Brain microvascular endothelial cell (primary cell): ENCODE results near the gene FBXL14.
A peak's percentile ranks its signal among the peaks of the same experiment; 100 is the strongest.

Source experiments
- DNase-seq: peaks from one replicate; pipeline ENCODE4 v3.0.0-alpha.2; 2020
- H3K27ac ChIP-seq: fragments of 250-450 bp; sonication (Bioruptor Pico); 2 replicates; pipeline ENCODE4 v1.5.1; 2020; ENCODE audit warnings: mild to moderate bottlenecking, moderate library complexity
- H3K27me3 ChIP-seq: fragments of 250-450 bp; sonication (Bioruptor Pico); replicated peaks from 2 replicates; pipeline ENCODE4 v1.5.1; 2020; ENCODE audit warnings: mild to moderate bottlenecking
- H3K36me3 ChIP-seq: fragments of 250-450 bp; sonication (Bioruptor Pico); replicated peaks from 2 replicates; pipeline ENCODE4 v1.5.1; 2020; ENCODE audit warnings: mild to moderate bottlenecking
- H3K4me3 ChIP-seq: 2 replicates; pipeline ENCODE4 v1.5.1; 2011; ENCODE audit warnings: low read depth, mild to moderate bottlenecking, control low read depth, low read length, moderate library complexity
- CTCF ChIP-seq: IDR thresholded peaks from 2 replicates; pipeline ENCODE4 v1.5.1; 2011; ENCODE audit warnings: low read depth, mild to moderate bottlenecking, moderate library complexity, low read length, control low read depth, inconsistent platforms; ENCODE audit errors: missing control alignments
- in situ Hi-C: cut with HindIII; loops from 2 replicates; pipeline ENCODE4 v1.10.0; 2017; ENCODE audit warnings: low sequenced_read_pairs, low pct_ligation_motif_present

FBXL14 gene

GRCh38 chr12:1628666-1629337, 34.4 kb upstream of the FBXL14 start, which contains the start of gene WNT5B:
TSS of gene WNT5B (plus strand) at chr12:1629231. CDS start at chr12:1631355, 2,124 bp downstream.
- TF ChIP-seq CTCF, result no peak
- H3K36me3 ChIP-seq, result no peaks in the 10 kb centered on the region
- no peaks in the 10 kb centered on the region for H3K27me3 ChIP-seq
- in situ Hi-C loops, result no loop called here
- no peak within 1 kb of the TSS for H3K27ac ChIP-seq
- peak within 1 kb of the TSS; percentile 48 for H3K4me3 ChIP-seq
- DNase-seq, result no peak

- Histone ChIP-seq H3K27me3 (no peaks in the 10 kb centered on the region), H3K27ac (no peak overlapping the region), H3K36me3 (no peaks in the 10 kb centered on the region), H3K4me3 (no peak overlapping the region)
- in situ Hi-C loops, result no loop called here
- DNase-seq, result no peak
- TF ChIP-seq CTCF, result no peak
Measured at GRCh38 chr12:1622406-1622805, 28.0 kb upstream of the FBXL14 start.

GRCh38 chr12:1620092-1620491, 25.7 kb upstream of the FBXL14 start:
- Histone ChIP-seq H3K36me3 (no peaks in the 10 kb centered on the region), H3K4me3 (no peak overlapping the region), H3K27ac (no peak overlapping the region), H3K27me3 (no peaks in the 10 kb centered on the region)
- no peak for DNase-seq
- no peak for TF ChIP-seq CTCF
- in situ Hi-C loops, result no loop called here

- DNase-seq, result no peak
- no peak overlapping the region for H3K4me3 ChIP-seq
- in situ Hi-C loops, result no loop called here
- no peaks in the 10 kb centered on the region for H3K36me3 ChIP-seq
- H3K27me3 ChIP-seq, result no peaks in the 10 kb centered on the region
- TF ChIP-seq CTCF, result no peak
- H3K27ac ChIP-seq, result no peak overlapping the region
Measured at GRCh38 chr12:1619587-1619986, 25.2 kb upstream of the FBXL14 start.

GRCh38 chr12:1619159-1619558, 24.8 kb upstream of the FBXL14 start:
- no peaks in the 10 kb centered on the region for H3K27me3 ChIP-seq
- in situ Hi-C loops, result no loop called here
- no peak for TF ChIP-seq CTCF
- H3K27ac ChIP-seq, result no peak overlapping the region
- no peak for DNase-seq
- no peaks in the 10 kb centered on the region for H3K36me3 ChIP-seq
- no peak overlapping the region for H3K4me3 ChIP-seq

GRCh38 chr12:1618489-1618888, 24.1 kb upstream of the FBXL14 start:
- in situ Hi-C loops, result no loop called here
- no peaks in the 10 kb centered on the region for H3K27me3 ChIP-seq
- DNase-seq, result no peak
- no peak for TF ChIP-seq CTCF
- no peak overlapping the region for H3K4me3 ChIP-seq
- no peaks in the 10 kb centered on the region for H3K36me3 ChIP-seq
- H3K27ac ChIP-seq, result no peak overlapping the region
